HG02852 (cell line): ENCODE data around the gene GOT1.
A peak's percentile ranks its signal among the peaks of the same experiment; 100 is the strongest.

Experiments
- ATAC-seq: cut with Tn5 transposase; IDR thresholded peaks from one replicate; pipeline ENCODE4 v1.9.1; 2021; ENCODE audit warnings: mild to moderate bottlenecking, moderate library complexity; ENCODE audit not compliant: unreplicated experiment

The GOT1 gene

DNA sequence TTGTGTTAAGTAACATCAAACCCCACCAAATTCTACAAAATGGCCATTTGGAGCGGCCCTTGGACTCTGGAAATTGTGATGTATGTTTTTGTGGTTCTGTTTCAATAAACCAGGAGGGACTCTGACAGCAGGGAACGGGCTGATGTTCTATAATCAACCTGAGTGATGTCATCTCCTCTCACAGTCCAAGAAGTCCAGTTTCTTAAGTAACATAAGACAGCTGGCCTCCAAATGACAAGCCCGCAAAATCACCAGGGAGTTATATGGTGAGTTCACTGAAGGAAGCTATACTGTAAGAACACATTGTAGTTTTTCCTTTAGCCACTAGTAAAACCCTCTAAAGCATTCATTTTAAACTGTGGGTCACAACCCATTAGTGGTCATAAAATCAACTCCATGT lies 34.0 kb downstream of the GOT1 start:
- ATAC-seq = no peak

GRCh38 chr10:99395750-99396445 lies 34.5 kb downstream of the GOT1 start:
- ATAC-seq = no peak

DNA sequence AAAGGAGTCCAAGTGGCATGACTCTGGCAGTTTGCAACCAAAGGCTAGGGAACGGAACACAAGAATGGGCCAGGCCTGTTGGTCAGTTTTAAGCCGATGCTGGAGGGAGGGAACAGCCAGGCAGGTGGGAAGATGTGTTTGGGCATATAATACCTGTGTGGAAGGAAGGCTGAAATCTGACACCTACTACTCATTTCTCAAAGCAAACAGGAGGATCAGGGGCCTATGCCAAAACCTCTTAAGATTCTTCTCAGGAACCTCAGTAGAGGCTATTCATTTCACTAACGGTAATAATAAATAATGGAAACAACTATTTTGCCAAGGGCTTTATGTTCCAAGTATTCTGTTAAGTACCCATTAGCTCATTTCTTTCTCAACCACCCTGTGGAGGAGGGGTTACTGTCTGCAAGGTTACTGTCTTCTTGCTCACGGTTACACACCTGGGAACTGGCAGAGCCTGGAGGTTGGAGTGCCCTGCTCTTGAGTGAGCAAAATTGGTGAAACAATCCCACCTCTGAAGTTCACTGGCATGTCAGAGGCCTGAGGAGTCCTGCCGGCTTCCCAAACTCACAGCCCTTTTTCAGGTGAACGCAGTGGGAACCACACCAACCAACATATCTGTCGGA lies 35.5 kb downstream of the GOT1 start:
- ATAC-seq = no peak

DNA sequence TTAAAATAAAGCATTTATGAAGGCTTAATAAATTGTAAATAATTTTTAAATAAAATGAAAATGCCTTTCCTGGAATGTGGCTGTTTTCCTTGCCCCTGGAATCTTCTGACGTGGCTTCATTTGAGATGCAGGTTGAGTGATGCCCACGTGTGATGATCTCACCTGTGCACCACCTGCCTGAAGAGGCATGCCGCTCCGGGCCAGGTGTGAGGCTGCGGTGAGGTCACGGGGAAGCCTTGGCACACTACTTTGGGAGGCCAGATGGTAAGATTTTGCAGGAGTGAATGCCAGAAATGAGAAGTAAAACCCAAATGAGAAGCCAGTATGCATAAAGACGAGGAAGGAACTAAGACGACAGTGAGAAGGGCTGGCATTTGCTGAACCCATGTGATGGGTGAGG lies 36.2 kb downstream of the GOT1 start:
- ATAC-seq = no peak

DNA sequence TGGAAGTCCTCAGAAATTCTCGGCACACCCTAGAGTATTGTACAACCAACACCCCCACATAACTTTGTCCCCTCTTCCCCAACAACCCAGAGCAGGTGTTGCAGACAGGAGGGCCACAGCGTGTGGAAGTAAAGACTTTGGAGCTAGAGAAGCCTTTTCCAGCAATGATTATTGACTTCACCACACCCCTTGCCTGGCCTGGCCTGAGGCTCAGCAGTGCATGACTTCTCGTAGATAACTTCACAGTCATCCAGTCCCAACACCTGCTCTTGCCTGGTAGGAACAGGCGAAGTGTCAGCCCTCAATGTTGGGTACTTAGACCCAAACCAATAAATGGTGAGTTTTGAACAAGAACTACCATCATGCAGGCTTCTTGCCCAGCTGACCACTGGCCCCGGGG lies 36.7 kb downstream of the GOT1 start:
- no peak for ATAC-seq

DNA sequence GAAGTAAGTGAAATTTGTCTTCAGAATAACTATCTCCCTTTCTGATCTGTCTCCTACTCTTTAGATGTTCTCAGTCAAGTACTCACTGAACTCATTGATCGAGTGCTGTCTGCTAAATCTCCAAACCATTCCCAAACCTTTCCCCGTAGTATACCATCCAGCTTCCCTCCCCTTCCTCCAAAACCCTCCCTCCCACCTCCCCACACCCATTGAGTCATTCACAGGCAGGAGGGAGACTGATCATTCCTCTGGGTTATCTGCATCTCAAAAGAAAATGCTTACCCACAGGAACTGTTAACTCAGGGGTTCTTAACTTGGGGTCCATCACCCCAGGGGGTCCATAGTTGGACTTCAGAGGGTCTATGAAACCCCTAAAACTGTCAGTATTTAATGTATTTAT lies 37.4 kb downstream of the GOT1 start:
- no peak for ATAC-seq

GRCh38 chr10:99391346-99391745 lies 39.1 kb downstream of the GOT1 start:
- no peak for ATAC-seq

- no peak for ATAC-seq
These were observed 40.5 kb downstream of the GOT1 start for GRCh38 chr10:99389729-99390480.

DNA sequence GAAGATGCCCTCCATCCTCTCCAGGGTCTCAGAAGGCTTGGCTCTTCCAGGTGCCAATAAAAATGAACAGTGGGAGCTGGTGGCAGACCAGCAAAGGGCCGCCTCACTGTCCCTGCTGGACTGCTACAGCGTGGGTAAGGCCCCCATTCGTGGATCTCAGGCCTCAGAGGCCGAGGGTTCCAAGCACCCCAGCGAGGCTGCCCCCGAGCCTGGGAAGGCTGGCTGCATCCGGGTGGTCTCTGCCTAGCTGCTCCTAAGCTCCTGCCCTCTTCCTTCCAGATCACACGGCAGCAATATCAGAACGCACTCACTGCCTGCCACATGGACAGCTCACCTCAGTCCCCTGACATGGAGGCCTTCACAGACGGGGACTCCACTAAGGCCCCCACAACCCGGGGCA lies 42.9 kb downstream of the GOT1 start:
- no peak for ATAC-seq

- ATAC-seq = no peak
These were observed 43.4 kb downstream of the GOT1 start for GRCh38 chr10:99387071-99387470.

DNA sequence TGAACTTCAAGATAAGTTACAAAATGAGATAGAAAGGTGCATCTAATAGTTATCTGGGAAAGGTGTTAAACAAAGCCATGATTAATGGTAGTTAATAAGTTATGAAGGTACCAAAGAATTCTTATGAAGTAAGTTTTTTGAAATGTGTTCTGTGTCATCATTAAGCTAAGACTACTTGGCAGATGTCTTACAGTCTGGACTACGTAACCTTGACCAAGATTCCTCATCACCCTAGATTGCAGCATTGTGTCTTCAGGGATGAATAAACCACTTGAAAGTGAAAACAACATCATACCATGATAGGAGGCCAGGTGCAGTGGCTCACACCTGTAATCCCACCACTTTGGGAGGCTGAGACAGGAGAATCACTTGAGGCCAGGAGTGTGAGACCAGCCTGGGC lies 48.2 kb downstream of the GOT1 start:
- no peak for ATAC-seq

DNA sequence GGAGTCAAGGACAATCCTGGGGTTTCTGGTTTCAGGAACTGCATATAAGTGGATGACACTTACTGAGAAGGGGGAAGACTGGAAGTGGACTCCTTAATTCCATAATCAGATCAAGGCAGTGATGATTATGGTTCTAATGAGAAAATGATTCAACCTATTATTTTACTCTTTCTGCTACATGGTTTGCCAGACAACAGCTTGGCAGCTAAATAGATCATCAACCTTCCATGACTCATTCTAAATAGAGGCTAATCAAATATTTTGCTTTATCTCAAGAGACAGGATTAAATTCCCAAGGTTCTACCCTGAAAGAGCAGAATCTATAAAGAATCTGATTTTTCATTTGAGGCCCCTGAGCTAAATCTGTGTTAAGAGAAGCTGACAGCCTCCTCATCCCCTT lies 55.0 kb downstream of the GOT1 start:
- no peak for ATAC-seq

- no peak for ATAC-seq
These were observed 55.5 kb downstream of the GOT1 start for GRCh38 chr10:99374972-99375371.

GRCh38 chr10:99374526-99374925 lies 55.9 kb downstream of the GOT1 start:
- ATAC-seq = no peak

GRCh38 chr10:99372546-99373271 lies 57.7 kb downstream of the GOT1 start:
- no peak for ATAC-seq

- ATAC-seq = peak; percentile 97
These were observed 59.4 kb downstream of the GOT1 start for GRCh38 chr10:99370993-99371392.

GRCh38 chr10:99369551-99369950 lies 60.9 kb downstream of the GOT1 start:
- ATAC-seq = no peak

GRCh38 chr10:99369126-99369525 lies 61.3 kb downstream of the GOT1 start:
- no peak for ATAC-seq

DNA sequence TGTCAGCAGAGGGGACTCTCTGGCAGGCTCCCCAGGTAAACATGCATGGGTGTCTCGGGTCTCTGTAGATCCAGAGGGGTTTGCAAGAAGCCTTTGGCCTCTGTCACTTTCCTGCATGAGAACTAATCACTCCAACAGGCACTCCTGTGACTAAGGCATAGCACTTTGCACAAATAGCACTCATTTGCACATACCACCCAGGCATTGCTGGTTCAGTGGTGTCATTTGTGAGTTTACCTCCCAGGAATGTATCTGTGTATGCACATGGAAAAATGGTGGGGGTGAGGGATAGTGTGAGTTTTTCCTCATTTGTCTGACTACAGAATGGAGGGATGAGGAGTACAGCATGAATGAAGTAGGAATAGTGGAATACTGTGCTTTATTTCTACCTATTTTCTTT lies 61.8 kb downstream of the GOT1 start:
- ATAC-seq = no peak

DNA sequence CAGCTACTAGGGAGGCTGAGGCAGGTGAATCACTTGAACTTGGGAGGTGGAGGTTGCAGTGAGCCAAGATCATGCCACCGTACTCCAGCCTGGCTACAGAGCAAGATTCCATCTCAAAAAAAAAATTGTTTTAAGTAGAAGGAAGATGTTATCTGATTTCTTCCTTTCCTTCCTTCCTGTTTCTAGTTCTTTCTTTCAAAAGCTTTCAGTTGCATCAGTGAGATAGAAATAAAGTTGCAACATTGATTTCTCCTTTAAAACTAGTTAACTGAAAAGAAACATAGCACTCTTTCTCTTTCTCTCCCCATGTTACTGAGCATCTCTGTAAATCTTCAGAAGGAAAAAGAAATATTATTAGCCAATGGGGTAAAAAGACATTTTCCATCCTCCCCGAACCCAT lies 63.8 kb downstream of the GOT1 start:
- ATAC-seq = no peak

DNA sequence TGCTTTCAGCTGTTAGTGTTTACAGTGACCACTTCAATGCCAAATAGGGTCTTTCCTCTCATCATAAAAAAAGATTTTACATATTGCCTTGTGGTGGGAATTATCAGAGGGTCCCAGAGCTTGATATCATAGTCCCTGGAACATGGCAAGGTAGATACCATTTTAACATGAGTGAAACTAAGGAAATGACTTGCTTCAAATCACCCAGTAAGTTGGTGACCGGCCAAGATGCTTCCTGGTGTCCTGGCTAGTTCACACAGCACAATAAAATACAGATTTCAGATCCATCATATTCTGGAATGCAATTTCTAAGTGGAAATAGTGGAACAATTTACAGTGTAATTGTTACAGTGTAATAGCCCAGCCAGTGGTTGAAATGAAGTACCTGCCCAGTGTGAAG lies 64.7 kb downstream of the GOT1 start:
- no peak for ATAC-seq

GRCh38 chr10:99365311-99365710 lies 65.1 kb downstream of the GOT1 start:
- no peak for ATAC-seq
